SU-DHL-6 (cell line): Measurements from ENCODE around the gene KIF18B.

Experiments
- EZH2phosphoT487 ChIP-seq: fragments of 200-600 bp; sonication (generic), shearing (Covaris generic); conservative IDR thresholded peaks from 2 replicates; pipeline ENCODE4 v1.6.1; 2018; ENCODE audit warnings: mild to moderate bottlenecking, antibody characterized with exemption, low read length, moderate library complexity, mixed read lengths
- TF ChIP-seq, protein P1 (sequence below): fragments of 200-600 bp; sonication (generic); IDR thresholded peaks from one replicate; pipeline ENCODE4 v1.5.1; 2017; ENCODE audit warnings: antibody characterized with exemption, mild to moderate bottlenecking, low read length, moderate library complexity; ENCODE audit not compliant: insufficient read depth, poor library complexity, severe bottlenecking

DNA sequence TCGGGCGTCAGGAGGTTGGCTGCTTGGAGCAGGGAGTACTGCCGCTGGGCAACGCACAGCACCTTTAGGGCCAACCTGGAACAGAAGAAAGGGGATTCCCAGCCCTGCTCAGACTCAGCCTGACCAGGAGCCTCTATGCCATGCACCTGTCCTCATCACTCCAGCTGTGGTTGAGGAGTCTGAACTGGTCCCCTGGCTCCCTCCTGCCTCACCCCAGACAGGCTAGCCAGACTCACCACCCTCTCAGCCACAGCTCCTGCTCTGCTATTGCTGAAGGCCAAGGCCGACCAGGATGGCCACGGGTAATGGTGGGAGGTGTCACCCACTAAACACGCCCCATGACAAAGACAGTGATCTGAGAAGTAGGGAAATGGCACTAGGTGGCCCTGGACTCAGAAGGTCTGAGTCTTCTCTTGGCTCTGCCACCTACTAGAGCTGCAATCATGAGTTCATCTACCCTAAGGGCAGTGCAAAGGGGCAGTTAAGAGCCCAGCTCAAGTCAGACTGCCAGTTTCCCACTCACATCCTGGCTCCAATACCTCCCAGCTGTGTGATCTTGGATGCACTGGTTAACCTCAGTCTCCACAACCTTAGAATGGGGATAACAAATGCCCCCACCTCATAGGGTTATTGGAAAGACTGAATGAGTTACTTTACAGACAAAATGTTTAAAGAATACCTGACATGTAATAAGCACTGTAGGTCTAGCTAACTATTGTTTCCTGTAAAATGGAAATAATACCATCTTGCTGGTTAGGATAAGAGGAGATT lies 18.4 kb downstream of the KIF18B start:
- TF ChIP-seq, protein P1, sequence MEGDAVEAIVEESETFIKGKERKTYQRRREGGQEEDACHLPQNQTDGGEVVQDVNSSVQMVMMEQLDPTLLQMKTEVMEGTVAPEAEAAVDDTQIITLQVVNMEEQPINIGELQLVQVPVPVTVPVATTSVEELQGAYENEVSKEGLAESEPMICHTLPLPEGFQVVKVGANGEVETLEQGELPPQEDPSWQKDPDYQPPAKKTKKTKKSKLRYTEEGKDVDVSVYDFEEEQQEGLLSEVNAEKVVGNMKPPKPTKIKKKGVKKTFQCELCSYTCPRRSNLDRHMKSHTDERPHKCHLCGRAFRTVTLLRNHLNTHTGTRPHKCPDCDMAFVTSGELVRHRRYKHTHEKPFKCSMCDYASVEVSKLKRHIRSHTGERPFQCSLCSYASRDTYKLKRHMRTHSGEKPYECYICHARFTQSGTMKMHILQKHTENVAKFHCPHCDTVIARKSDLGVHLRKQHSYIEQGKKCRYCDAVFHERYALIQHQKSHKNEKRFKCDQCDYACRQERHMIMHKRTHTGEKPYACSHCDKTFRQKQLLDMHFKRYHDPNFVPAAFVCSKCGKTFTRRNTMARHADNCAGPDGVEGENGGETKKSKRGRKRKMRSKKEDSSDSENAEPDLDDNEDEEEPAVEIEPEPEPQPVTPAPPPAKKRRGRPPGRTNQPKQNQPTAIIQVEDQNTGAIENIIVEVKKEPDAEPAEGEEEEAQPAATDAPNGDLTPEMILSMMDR, result no peak
- TF ChIP-seq EZH2phosphoT487, result no peak
